Ascending aorta (tissue), 2 donors: ENCODE data around the gene CMTM1. TPM values are rescaled to one million over a fixed set of nuclear protein-coding genes. Genes with fewer than 3 reads are reported as not detected.

Experiments
- DNase-seq, 2 donors: peaks; one replicate each; pipeline ENCODE4 v3.0.0-alpha.2; 2019; ENCODE audit warnings: low spot score in 2 of 2
- H3K27ac ChIP-seq, 2 donors: fragments of 200-600 bp; sonication (generic); one replicate each; pipeline ENCODE4 v1.5.1; 2016 to 2017; ENCODE audit warnings: mild to moderate bottlenecking in 1 of 2
- H3K27me3 ChIP-seq: fragments of 200-600 bp; sonication (generic); one replicate; pipeline ENCODE4 v1.5.1; 2017
- H3K36me3 ChIP-seq, 2 donors: fragments of 200-600 bp; sonication (generic); one replicate each; pipeline ENCODE4 v1.5.1; 2016
- H3K4me1 ChIP-seq, 2 donors: fragments of 200-600 bp; sonication (generic); one replicate each; pipeline ENCODE4 v1.5.1; 2016 to 2017; ENCODE audit warnings: mild to moderate bottlenecking in 1 of 2
- H3K4me3 ChIP-seq, 2 donors: fragments of 200-600 bp; sonication (generic); one replicate each; pipeline ENCODE4 v1.5.1; 2016 to 2017; ENCODE audit warnings: mild to moderate bottlenecking in 1 of 2
- H3K9me3 ChIP-seq, 2 donors: fragments of 200-600 bp; sonication (generic); one replicate each; pipeline ENCODE4 v1.5.1; 2016
- CTCF ChIP-seq, 3 experiments: fragments of 200-600 bp in 2 of 3; fragments of 450-650 bp in 1 of 3; sonication (generic) in 2 of 3; IDR thresholded peaks; one replicate each; pipeline ENCODE4 v1.5.1; 2016 to 2019; ENCODE audit warnings: antibody characterized with exemption in 3 of 3, mild to moderate bottlenecking in 1 of 3, moderate library complexity in 1 of 3
- intact Hi-C: fragments of 100-400 bp; cut with DNase I; formaldehyde crosslinking; loops from one replicate; pipeline ENCODE4 v1.15.1; 2023
- total RNA-seq: library from RNA; depleted of rRNA; stranded (reverse); fragments of >200 nt; gene quantifications from one replicate; pipeline ENCODE4 v1.1.0, GENCODE V29; 2016

The CMTM1 gene
- total RNA-seq, 1 donor from 2014 or later = not detected

- Histone ChIP-seq H3K27me3 (no peaks in the 10 kb centered on the region), H3K4me1 (peaks cover 2 to 18% of the 10 kb centered on the region in 2 donors), H3K4me3 (no peak overlapping the region), H3K27ac (peak overlapping the region; percentile 98 to 99), H3K9me3 (no peaks in the 10 kb centered on the region), H3K36me3 (peaks cover 23 to 31% of the 10 kb centered on the region in 2 donors)
- no peak for DNase-seq
- intact Hi-C loops = no loop called here
- no peak for TF ChIP-seq CTCF (IDR thresholded peaks at IDR 0.05)
These were observed 43.2 kb upstream of the CMTM1 start for GRCh38 chr16:66522816-66523590.

- Histone ChIP-seq H3K27me3 (no peaks in the 10 kb centered on the region), H3K36me3 (peaks cover 32 to 41% of the 10 kb centered on the region in 2 donors), H3K27ac (peak overlapping the region; percentile 98 to 99), H3K4me3 (no peak overlapping the region), H3K9me3 (no peaks in the 10 kb centered on the region), H3K4me1 (peaks cover 0 to 14% of the 10 kb centered on the region in 2 donors)
- DNase-seq = no peak
- no peak for TF ChIP-seq CTCF (IDR thresholded peaks at IDR 0.05)
- intact Hi-C loops = no loop called here
These were observed 42.3 kb upstream of the CMTM1 start for GRCh38 chr16:66523861-66524354.

GRCh38 chr16:66524601-66525164 is 41.6 kb upstream of the CMTM1 start:
- Histone ChIP-seq H3K27ac (peak overlapping the region; percentile 42 to 98), H3K27me3 (no peaks in the 10 kb centered on the region), H3K36me3 (peaks cover 40 to 48% of the 10 kb centered on the region in 2 donors), H3K4me1 (peaks cover 0 to 14% of the 10 kb centered on the region in 2 donors), H3K9me3 (no peaks in the 10 kb centered on the region), H3K4me3 (no peak overlapping the region)
- peak in 1 of 3 experiments; percentile 15 for TF ChIP-seq CTCF (IDR thresholded peaks at IDR 0.05)
- peak in 1 of 2 donors; percentile 70 for DNase-seq
- intact Hi-C loops = no loop called here

GRCh38 chr16:66525396-66526180 is 40.7 kb upstream of the CMTM1 start:
- no peak for TF ChIP-seq CTCF (IDR thresholded peaks at IDR 0.05)
- Histone ChIP-seq H3K9me3 (no peaks in the 10 kb centered on the region), H3K36me3 (peaks cover 49 to 56% of the 10 kb centered on the region in 2 donors)

GRCh38 chr16:66528294-66528693 is 37.9 kb upstream of the CMTM1 start:
- no peak for DNase-seq
- Histone ChIP-seq H3K9me3 (no peaks in the 10 kb centered on the region), H3K27ac (no peak overlapping the region), H3K4me1 (no peaks in the 10 kb centered on the region), H3K4me3 (no peak overlapping the region), H3K27me3 (no peaks in the 10 kb centered on the region), H3K36me3 (peaks cover 68 to 80% of the 10 kb centered on the region in 2 donors)
- intact Hi-C loops = no loop called here
- no peak for TF ChIP-seq CTCF (IDR thresholded peaks at IDR 0.05)

More at GRCh38 chr16:66525396-66526180, 40.7 kb upstream of the CMTM1 start:
- Histone ChIP-seq H3K27me3 (no peaks in the 10 kb centered on the region), H3K27ac (no peak overlapping the region), H3K4me3 (no peak overlapping the region), H3K4me1 (peaks cover 0 to 12% of the 10 kb centered on the region in 2 donors)
- no peak for DNase-seq
- intact Hi-C loops = no loop called here
